B cell (primary cell): ENCODE data around the gene NCKAP5L.

Experiments
- EZH2 ChIP-seq: IDR thresholded peaks from 2 replicates; pipeline ENCODE4 v1.6.1; 2012; ENCODE audit warnings: borderline replicate concordance, low read depth, mild to moderate bottlenecking, moderate library complexity, low read length; ENCODE audit not compliant: insufficient read depth, poor library complexity, severe bottlenecking
- TF ChIP-seq, protein P1 (sequence below): fragments of 200-600 bp; IDR thresholded peaks from one replicate; pipeline ENCODE4 v1.8.0; 2022; ENCODE audit warnings: antibody characterized with exemption, mild to moderate bottlenecking

DNA sequence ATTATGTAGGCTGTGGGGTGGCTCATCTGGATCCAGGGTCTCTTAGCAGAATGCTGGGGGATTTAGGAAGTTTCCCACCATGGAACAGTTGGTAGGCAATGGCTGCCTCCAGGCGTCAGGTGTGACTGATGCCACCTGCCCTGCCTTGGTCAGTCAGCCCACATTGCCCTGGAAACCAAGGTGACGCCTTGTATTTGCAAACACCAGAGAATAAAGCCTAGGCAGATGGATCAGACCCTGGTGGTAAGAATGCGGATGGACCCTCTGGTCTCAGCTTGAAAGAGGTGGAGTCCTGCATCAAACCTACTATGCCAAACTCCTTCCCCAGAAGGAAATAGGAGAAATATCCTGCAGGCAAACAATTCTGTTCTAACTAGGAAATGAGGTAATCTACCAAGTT is 38.2 kb downstream of the NCKAP5L start:
- TF ChIP-seq, protein P1, sequence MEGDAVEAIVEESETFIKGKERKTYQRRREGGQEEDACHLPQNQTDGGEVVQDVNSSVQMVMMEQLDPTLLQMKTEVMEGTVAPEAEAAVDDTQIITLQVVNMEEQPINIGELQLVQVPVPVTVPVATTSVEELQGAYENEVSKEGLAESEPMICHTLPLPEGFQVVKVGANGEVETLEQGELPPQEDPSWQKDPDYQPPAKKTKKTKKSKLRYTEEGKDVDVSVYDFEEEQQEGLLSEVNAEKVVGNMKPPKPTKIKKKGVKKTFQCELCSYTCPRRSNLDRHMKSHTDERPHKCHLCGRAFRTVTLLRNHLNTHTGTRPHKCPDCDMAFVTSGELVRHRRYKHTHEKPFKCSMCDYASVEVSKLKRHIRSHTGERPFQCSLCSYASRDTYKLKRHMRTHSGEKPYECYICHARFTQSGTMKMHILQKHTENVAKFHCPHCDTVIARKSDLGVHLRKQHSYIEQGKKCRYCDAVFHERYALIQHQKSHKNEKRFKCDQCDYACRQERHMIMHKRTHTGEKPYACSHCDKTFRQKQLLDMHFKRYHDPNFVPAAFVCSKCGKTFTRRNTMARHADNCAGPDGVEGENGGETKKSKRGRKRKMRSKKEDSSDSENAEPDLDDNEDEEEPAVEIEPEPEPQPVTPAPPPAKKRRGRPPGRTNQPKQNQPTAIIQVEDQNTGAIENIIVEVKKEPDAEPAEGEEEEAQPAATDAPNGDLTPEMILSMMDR = no peak
- no peak for TF ChIP-seq EZH2
